HUES6 (cell line): ENCODE results near the gene LAMB4.

Experiments
- H3K27ac ChIP-seq: 2 replicates; pipeline ENCODE4 v1.7.0; 2013; ENCODE audit warnings: low read depth, mild to moderate bottlenecking, low read length, inconsistent platforms
- H3K27me3 ChIP-seq: 2 replicates; pipeline ENCODE4 v1.6.1; 2013; ENCODE audit warnings: low read length; ENCODE audit not compliant: control insufficient read depth, insufficient read depth
- H3K36me3 ChIP-seq: 2 replicates; pipeline ENCODE4 v1.6.1; 2013; ENCODE audit warnings: low read length; ENCODE audit not compliant: control insufficient read depth, insufficient read depth
- H3K4me1 ChIP-seq: 2 replicates; pipeline ENCODE4 v1.6.1; 2013; ENCODE audit warnings: low read length; ENCODE audit not compliant: control insufficient read depth, insufficient read depth
- H3K4me3 ChIP-seq: 2 replicates; pipeline ENCODE4 v1.5.1; 2013; ENCODE audit warnings: low read depth, low read length
- H3K9ac ChIP-seq: one replicate; pipeline ENCODE4 v1.6.1; 2013; ENCODE audit warnings: mild to moderate bottlenecking, low read length
- H3K9me3 ChIP-seq: 2 replicates; pipeline ENCODE4 v1.6.1; 2013; ENCODE audit warnings: low read depth, low read length; ENCODE audit not compliant: control insufficient read depth, insufficient read depth

Gene LAMB4

GRCh38 chr7:108078211-108078673, 51.9 kb downstream of the LAMB4 start:
- no peak overlapping the region for H3K27ac ChIP-seq
- H3K36me3 ChIP-seq, result no peaks in the 10 kb centered on the region
- no peak overlapping the region for H3K9ac ChIP-seq
- H3K9me3 ChIP-seq, result peaks cover 7% of the 10 kb centered on the region; the same call in 1 of the 2 replicates
- peaks cover 4% of the 10 kb centered on the region for H3K4me1 ChIP-seq
- H3K27me3 ChIP-seq, result no peaks in the 10 kb centered on the region
- H3K4me3 ChIP-seq, result no peak overlapping the region

GRCh38 chr7:108077709-108078108, 52.5 kb downstream of the LAMB4 start:
- Histone ChIP-seq H3K9me3 (peaks cover 7% of the 10 kb centered on the region; the same call in 1 of the 2 replicates), H3K27ac (no peak overlapping the region), H3K36me3 (no peaks in the 10 kb centered on the region), H3K27me3 (no peaks in the 10 kb centered on the region), H3K4me1 (peaks cover 4% of the 10 kb centered on the region), H3K4me3 (no peak overlapping the region), H3K9ac (no peak overlapping the region)

GRCh38 chr7:108076156-108076555, 54.0 kb downstream of the LAMB4 start:
- no peak overlapping the region for H3K9ac ChIP-seq
- H3K27ac ChIP-seq, result no peak overlapping the region
- H3K4me3 ChIP-seq, result no peak overlapping the region
- peaks cover under 1% of the 10 kb centered on the region; the same call in 1 of the 2 replicates for H3K9me3 ChIP-seq
- H3K4me1 ChIP-seq, result peaks cover 4% of the 10 kb centered on the region
- no peaks in the 10 kb centered on the region for H3K36me3 ChIP-seq
- no peaks in the 10 kb centered on the region for H3K27me3 ChIP-seq

GRCh38 chr7:108073305-108074070, 56.7 kb downstream of the LAMB4 start:
- H3K27ac ChIP-seq, result no peak overlapping the region
- H3K27me3 ChIP-seq, result no peaks in the 10 kb centered on the region
- no peak overlapping the region for H3K4me3 ChIP-seq
- H3K36me3 ChIP-seq, result no peaks in the 10 kb centered on the region
- H3K4me1 ChIP-seq, result no peaks in the 10 kb centered on the region
- H3K9me3 ChIP-seq, result no peaks in the 10 kb centered on the region
- no peak overlapping the region for H3K9ac ChIP-seq

- no peak overlapping the region for H3K4me3 ChIP-seq
- H3K27me3 ChIP-seq, result no peaks in the 10 kb centered on the region
- no peaks in the 10 kb centered on the region for H3K4me1 ChIP-seq
- H3K9ac ChIP-seq, result no peak overlapping the region
- H3K9me3 ChIP-seq, result no peaks in the 10 kb centered on the region
- H3K36me3 ChIP-seq, result no peaks in the 10 kb centered on the region
- no peak overlapping the region for H3K27ac ChIP-seq
Measured at GRCh38 chr7:108072739-108073138, 57.4 kb downstream of the LAMB4 start.

- Histone ChIP-seq H3K27ac (no peak overlapping the region), H3K9ac (no peak overlapping the region), H3K9me3 (no peaks in the 10 kb centered on the region), H3K4me3 (no peak overlapping the region), H3K4me1 (no peaks in the 10 kb centered on the region), H3K36me3 (no peaks in the 10 kb centered on the region), H3K27me3 (no peaks in the 10 kb centered on the region)
Measured at GRCh38 chr7:108072116-108072515, 58.0 kb downstream of the LAMB4 start.

GRCh38 chr7:108071551-108071950, 58.6 kb downstream of the LAMB4 start:
- Histone ChIP-seq H3K9me3 (no peaks in the 10 kb centered on the region), H3K27ac (no peak overlapping the region), H3K36me3 (no peaks in the 10 kb centered on the region), H3K4me3 (no peak overlapping the region), H3K4me1 (0 out of 2 replicates have a peak, but pooled peaks cover under 1% of the 10 kb centered on the region), H3K9ac (no peak overlapping the region), H3K27me3 (no peaks in the 10 kb centered on the region)

GRCh38 chr7:108069646-108070045, 60.5 kb downstream of the LAMB4 start:
- H3K4me3 ChIP-seq, result no peak overlapping the region
- no peaks in the 10 kb centered on the region for H3K9me3 ChIP-seq
- H3K27me3 ChIP-seq, result no peaks in the 10 kb centered on the region
- H3K9ac ChIP-seq, result no peak overlapping the region
- no peak overlapping the region for H3K27ac ChIP-seq
- no peaks in the 10 kb centered on the region for H3K36me3 ChIP-seq
- H3K4me1 ChIP-seq, result 0 out of 2 replicates have a peak, but pooled peaks cover 5% of the 10 kb centered on the region

- H3K36me3 ChIP-seq, result no peaks in the 10 kb centered on the region
Measured at GRCh38 chr7:108067844-108068243, 62.3 kb downstream of the LAMB4 start.

GRCh38 chr7:108066486-108066885, 63.7 kb downstream of the LAMB4 start:
- Histone ChIP-seq H3K36me3 (no peaks in the 10 kb centered on the region), H3K4me1 (peaks cover 14% of the 10 kb centered on the region), H3K9ac (no peak overlapping the region), H3K27ac (no peak overlapping the region), H3K4me3 (no peak overlapping the region), H3K9me3 (no peaks in the 10 kb centered on the region), H3K27me3 (no peaks in the 10 kb centered on the region)

More at GRCh38 chr7:108067844-108068243, 62.3 kb downstream of the LAMB4 start:
- Histone ChIP-seq H3K9ac (no peak overlapping the region), H3K27ac (no peak overlapping the region), H3K27me3 (no peaks in the 10 kb centered on the region), H3K4me3 (no peak overlapping the region), H3K9me3 (no peaks in the 10 kb centered on the region), H3K4me1 (peaks cover 14% of the 10 kb centered on the region)

- Histone ChIP-seq H3K4me3 (no peak overlapping the region), H3K27me3 (no peaks in the 10 kb centered on the region), H3K36me3 (no peaks in the 10 kb centered on the region), H3K9ac (no peak overlapping the region), H3K4me1 (peaks cover 14% of the 10 kb centered on the region), H3K27ac (no peak overlapping the region), H3K9me3 (no peaks in the 10 kb centered on the region)
Measured at GRCh38 chr7:108063520-108063933, 66.6 kb downstream of the LAMB4 start.
